DOHH2 (cell line): ENCODE data around the gene DOCK4.

Experiments
- H3F3A ChIP-seq: fragments of 200-600 bp; sonication (generic), shearing (Covaris generic); 2 replicates; pipeline ENCODE4 v1.6.0; 2016; ENCODE audit warnings: antibody characterized with exemption, mild to moderate bottlenecking; ENCODE audit not compliant: control insufficient read depth, insufficient read depth
- H3K27ac ChIP-seq: fragments of 200-600 bp; sonication (generic); 2 replicates; pipeline ENCODE4 v1.5.1; 2014; ENCODE audit warnings: low read depth, mild to moderate bottlenecking, low read length, moderate library complexity
- H3K27me3 ChIP-seq: fragments of 200-600 bp; sonication (generic); 2 replicates; pipeline ENCODE4 v1.6.1; 2014; ENCODE audit warnings: mild to moderate bottlenecking, low read length, mixed read lengths; ENCODE audit not compliant: control insufficient read depth
- H3K36me3 ChIP-seq: fragments of 200-600 bp; sonication (generic); 2 replicates; pipeline ENCODE4 v1.6.1; 2014; ENCODE audit warnings: mild to moderate bottlenecking, low read length, moderate library complexity, mixed read lengths; ENCODE audit not compliant: control insufficient read depth
- H3K4me1 ChIP-seq: fragments of 200-600 bp; sonication (generic); 2 replicates; pipeline ENCODE4 v1.6.1; 2014; ENCODE audit warnings: mild to moderate bottlenecking, low read length, mixed read lengths; ENCODE audit not compliant: control insufficient read depth
- H3K4me2 ChIP-seq: fragments of 200-600 bp; sonication (generic); 2 replicates; pipeline ENCODE4 v1.6.0; 2014; ENCODE audit warnings: mild to moderate bottlenecking, low read length, moderate library complexity
- H3K4me3 ChIP-seq: fragments of 200-600 bp; sonication (generic); 2 replicates; pipeline ENCODE4 v1.5.1; 2014; ENCODE audit warnings: mild to moderate bottlenecking, low read length, mixed read lengths
- H3K79me2 ChIP-seq: fragments of 200-600 bp; sonication (generic); 2 replicates; pipeline ENCODE4 v1.6.1; 2014; ENCODE audit warnings: mild to moderate bottlenecking, low read length, mixed read lengths; ENCODE audit not compliant: control insufficient read depth
- H3K9me2 ChIP-seq: fragments of 200-600 bp; sonication (generic); replicated peaks from 2 replicates; pipeline ENCODE4 v1.6.1; 2014; ENCODE audit warnings: mild to moderate bottlenecking, low read length, mixed read lengths; ENCODE audit not compliant: control insufficient read depth
- H3K9me3 ChIP-seq: fragments of 200-600 bp; sonication (generic); 2 replicates; pipeline ENCODE4 v1.6.1; 2014; ENCODE audit warnings: antibody characterized with exemption, low read length, mixed read lengths; ENCODE audit not compliant: control insufficient read depth, insufficient read depth
- H4K20me1 ChIP-seq: fragments of 200-600 bp; sonication (generic); 2 replicates; pipeline ENCODE4 v1.6.0; 2014; ENCODE audit warnings: low read depth, mild to moderate bottlenecking, antibody characterized with exemption, low read length, moderate library complexity; ENCODE audit not compliant: control insufficient read depth, insufficient read depth
- CTCF ChIP-seq: fragments of 200-600 bp; sonication (generic); IDR thresholded peaks from one replicate; pipeline ENCODE4 v1.5.1; 2014; ENCODE audit warnings: antibody characterized with exemption, mild to moderate bottlenecking, low read depth, low read length; ENCODE audit not compliant: poor library complexity, severe bottlenecking
- EZH2phosphoT487 ChIP-seq: fragments of 200-600 bp; sonication (generic); IDR thresholded peaks from 2 replicates; pipeline ENCODE4 v1.6.1; 2017; ENCODE audit warnings: borderline replicate concordance, mild to moderate bottlenecking, antibody characterized with exemption, low read length, moderate library complexity, mixed read lengths

DOCK4 gene

DNA sequence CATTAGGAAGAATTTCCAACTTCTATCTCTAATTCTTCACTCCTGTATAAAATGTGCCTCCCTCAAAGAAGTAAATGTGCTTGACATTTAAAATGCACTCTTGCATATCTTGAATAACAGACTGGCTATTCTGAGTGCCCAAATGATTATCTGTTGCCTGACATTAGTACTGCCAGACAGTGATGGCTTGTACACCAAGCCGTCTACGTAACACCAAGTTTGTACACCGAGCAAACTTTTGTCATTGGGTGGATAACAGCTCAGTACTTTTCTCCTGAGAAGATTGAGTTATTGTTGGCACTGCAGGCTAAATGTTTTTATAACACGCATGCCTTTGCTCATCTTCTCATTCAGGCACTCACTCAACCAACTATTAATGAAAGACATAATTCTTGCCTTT is 137.2 kb downstream of the DOCK4 start:
- no peaks in the 10 kb centered on the region for H3K27me3 ChIP-seq
- no peaks in the 10 kb centered on the region for H4K20me1 ChIP-seq
- H3K36me3 ChIP-seq = no peaks in the 10 kb centered on the region
- H3K27ac ChIP-seq = no peak overlapping the region
- H3K4me3 ChIP-seq = no peak overlapping the region
- H3K4me2 ChIP-seq = no peak overlapping the region
- no peaks in the 10 kb centered on the region for H3F3A ChIP-seq
- H3K9me3 ChIP-seq = no peaks in the 10 kb centered on the region
- no peaks in the 10 kb centered on the region for H3K79me2 ChIP-seq
- H3K9me2 ChIP-seq = no peaks in the 10 kb centered on the region
- no peak for TF ChIP-seq EZH2phosphoT487
- no peak for TF ChIP-seq CTCF
- H3K4me1 ChIP-seq = no peaks in the 10 kb centered on the region

- no peaks in the 10 kb centered on the region for H3K79me2 ChIP-seq
- no peak for TF ChIP-seq CTCF
- TF ChIP-seq EZH2phosphoT487 = no peak
- H3F3A ChIP-seq = no peaks in the 10 kb centered on the region
- no peaks in the 10 kb centered on the region for H3K27me3 ChIP-seq
- H3K9me3 ChIP-seq = no peaks in the 10 kb centered on the region
- no peaks in the 10 kb centered on the region for H3K36me3 ChIP-seq
- H3K4me1 ChIP-seq = no peaks in the 10 kb centered on the region
- no peak overlapping the region for H3K4me3 ChIP-seq
- no peaks in the 10 kb centered on the region for H4K20me1 ChIP-seq
- no peak overlapping the region for H3K27ac ChIP-seq
- H3K9me2 ChIP-seq = no peaks in the 10 kb centered on the region
- no peak overlapping the region for H3K4me2 ChIP-seq
Measured at GRCh38 chr7:112067632-112068540, 138.3 kb downstream of the DOCK4 start.

DNA sequence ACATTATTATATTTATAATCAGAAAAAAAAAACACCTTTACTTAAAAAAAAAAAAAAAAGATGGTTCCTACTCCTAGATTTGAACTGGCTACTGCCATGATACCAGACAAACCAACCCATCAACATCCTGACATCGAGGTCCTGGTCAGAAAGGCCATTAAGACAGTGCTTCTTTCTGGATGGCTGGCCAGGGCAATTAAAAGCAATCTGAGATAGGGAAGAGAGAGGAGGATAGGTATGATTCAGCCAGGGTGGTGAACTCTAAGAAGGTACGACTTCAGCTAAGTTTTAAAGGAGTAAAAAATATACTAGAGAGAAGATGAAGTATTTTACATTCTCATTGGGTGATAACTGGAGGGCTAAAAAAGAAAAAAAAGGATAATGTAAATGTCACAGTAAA is 139.0 kb downstream of the DOCK4 start:
- H3K27ac ChIP-seq = no peak overlapping the region
- no peaks in the 10 kb centered on the region for H3K9me3 ChIP-seq
- H4K20me1 ChIP-seq = no peaks in the 10 kb centered on the region
- no peak overlapping the region for H3K4me3 ChIP-seq
- H3K4me1 ChIP-seq = no peaks in the 10 kb centered on the region
- H3K4me2 ChIP-seq = no peak overlapping the region
- no peak for TF ChIP-seq CTCF
- TF ChIP-seq EZH2phosphoT487 = no peak
- no peaks in the 10 kb centered on the region for H3K9me2 ChIP-seq
- no peaks in the 10 kb centered on the region for H3K27me3 ChIP-seq
- H3K36me3 ChIP-seq = no peaks in the 10 kb centered on the region
- H3K79me2 ChIP-seq = no peaks in the 10 kb centered on the region
- no peaks in the 10 kb centered on the region for H3F3A ChIP-seq
